Measurements from ENCODE around the gene ALDH1B1. TPM values are rescaled to one million over a fixed set of nuclear protein-coding genes. Genes with fewer than 3 reads are reported as not detected.

Gene ALDH1B1
- total and polyA plus RNA-seq, 2 of the 13 experiments (the other 11 are each of a cell fraction or from before 2014, with no cell fraction given) = 45.1 to 125 TPM

- TF ChIP-seq ZBED4 (CRISPR knock-in tag; IDR thresholded peaks at IDR 0.05; ENCODE audit: borderline replicate concordance) = peak; percentile 91; the same call in 1 of the 2 replicates
- TF ChIP-seq ZBTB7B (CRISPR knock-in tag; IDR thresholded peaks at IDR 0.05) = peak; percentile 50; the same call in 1 of the 2 replicates
- peak; percentile 67; the same call in 1 of the 2 replicates for TF ChIP-seq PHF20 (CRISPR knock-in tag; IDR thresholded peaks at IDR 0.05)
- TF ChIP-seq AGO1 (IDR thresholded peaks at IDR 0.05; ENCODE audit: low read depth, low read length, poor library complexity, severe bottlenecking) = peak; percentile 36
- TF ChIP-seq ZNF292 (CRISPR knock-in tag; IDR thresholded peaks at IDR 0.05; ENCODE audit: borderline replicate concordance, low read depth) = peak; percentile 35; the same call in 1 of the 2 replicates
- TF ChIP-seq PREB (CRISPR knock-in tag; IDR thresholded peaks at IDR 0.05) = peak; percentile 87; the same call in 1 of the 2 replicates
- TF ChIP-seq NFIC (IDR thresholded peaks at IDR 0.05; ENCODE audit: low read length) = no peak; the same call in 1 of the 2 replicates
- peak; percentile 28; the same call in 1 of the 2 replicates for TF ChIP-seq ZNF205 (CRISPR knock-in tag; IDR thresholded peaks at IDR 0.05)
- TF ChIP-seq ZNF687 (CRISPR knock-in tag; IDR thresholded peaks at IDR 0.05) = peak; percentile 96
- peak; percentile 47 for TF ChIP-seq KAT8 (CRISPR knock-in tag; IDR thresholded peaks at IDR 0.05)
- TF ChIP-seq ZNF3 (CRISPR knock-in tag; IDR thresholded peaks at IDR 0.05) = no peak
- TF ChIP-seq HOXA5 (CRISPR knock-in tag; IDR thresholded peaks at IDR 0.05) = peak; percentile 89; the same call in 1 of the 2 replicates
- no peak for TF ChIP-seq TFE3 (CRISPR knock-in tag; IDR thresholded peaks at IDR 0.05)
- TF ChIP-seq ZNF124 (CRISPR knock-in tag; IDR thresholded peaks at IDR 0.05) = 0 out of 2 replicates have a peak, but pooled peaks have one; percentile 59
- 0 out of 2 replicates have a peak, but pooled peaks have one; percentile 8 for TF ChIP-seq ELF3 (CRISPR knock-in tag; IDR thresholded peaks at IDR 0.05)
- peak; percentile 29; the same call in 1 of the 2 replicates for TF ChIP-seq ZNF160 (CRISPR knock-in tag; IDR thresholded peaks at IDR 0.05)
- TF ChIP-seq BATF2 (CRISPR knock-in tag; IDR thresholded peaks at IDR 0.05) = no peak
These were observed at the start of gene ALDH1B1 (continued) for GRCh38 chr9:38392235-38393127.

Data from HepG2 (cell line).